H1 (cell line): Measurements from ENCODE around the gene ZBTB20. TPM values are rescaled to one million over a fixed set of nuclear protein-coding genes. Genes with fewer than 3 reads are reported as not detected.

Experiments
- CTCF ChIA-PET: fragments of 300-600 bp; sonication (Branson Sonifier 250); formaldehyde crosslinking; loops from one replicate; lab custom pipeline; 2021; ENCODE audit not compliant: partially characterized antibody; lab: Charles Lee
- POLR2A ChIA-PET: fragments of 300-600 bp; sonication (Branson Sonifier 250); formaldehyde crosslinking; loops from one replicate; lab custom pipeline; 2021; ENCODE audit warnings: inconsistent platforms; ENCODE audit not compliant: partially characterized antibody; lab: Charles Lee
- DNase-seq, 2 experiments: peaks; one replicate each; pipeline versions ENCODE4 v3.0.0 to v3.0.0-alpha.2; 2010 to 2022; ENCODE audit warnings: low spot score in 2 of 2, low read depth in 1 of 2, mixed read lengths in 1 of 2
- FAIRE-seq: peaks from 2 replicates; lab custom pipeline; 2011; peaks lifted over from hg19 to GRCh38; lab: Jason Lieb, UNC
- H2AFZ ChIP-seq: 2 replicates; pipeline ENCODE4 v1.8.1; 2012; ENCODE audit warnings: low read length, inconsistent platforms
- H2AK5ac ChIP-seq: 2 replicates; pipeline ENCODE4 v1.6.1; 2013; ENCODE audit warnings: low read depth, low read length
- H2BK120ac ChIP-seq: replicated peaks from 2 replicates; pipeline ENCODE3; 2013; ENCODE audit warnings: low read depth, low read length, inconsistent platforms
- H2BK12ac ChIP-seq: 2 replicates; pipeline ENCODE4 v1.6.1; 2013; ENCODE audit warnings: low read depth, low read length
- H2BK15ac ChIP-seq: 2 replicates; pipeline ENCODE4 v1.6.1; 2013; ENCODE audit warnings: low read length
- H2BK20ac ChIP-seq: 2 replicates; pipeline ENCODE4 v1.6.1; 2013; ENCODE audit warnings: low read length
- H2BK5ac ChIP-seq: 2 replicates; pipeline ENCODE4 v1.6.1; 2013; ENCODE audit warnings: low read depth, low read length
- H3K14ac ChIP-seq: 2 replicates; pipeline ENCODE4 v1.6.1; 2013; ENCODE audit warnings: inconsistent platforms; ENCODE audit not compliant: insufficient read length
- H3K18ac ChIP-seq: 2 replicates; pipeline ENCODE4 v1.6.1; 2013; ENCODE audit warnings: low read length; ENCODE audit errors: extremely low read depth
- H3K23ac ChIP-seq: 2 replicates; pipeline ENCODE4 v1.6.1; 2013; ENCODE audit warnings: inconsistent platforms; ENCODE audit not compliant: insufficient read length
- H3K23me2 ChIP-seq: 2 replicates; pipeline ENCODE4 v1.6.1; 2013; ENCODE audit warnings: low read depth, low read length
- H3K27ac ChIP-seq: 2 replicates; pipeline ENCODE4 v1.6.1; 2011; ENCODE audit warnings: low read depth, low read length, inconsistent platforms
- H3K27me3 ChIP-seq, 4 experiments: replicated peaks in 1 of 4; 1 replicate in 1 of 4; 2 replicates in 3 of 4; pipeline versions ENCODE4 v1.6.1 to v1.8.1; 2011 to 2013; ENCODE audit warnings: low read length in 3 of 4, mild to moderate bottlenecking in 3 of 4, inconsistent platforms in 2 of 4, mixed read lengths in 2 of 4, moderate library complexity in 1 of 4; ENCODE audit not compliant: control insufficient read depth in 3 of 4, insufficient read depth in 3 of 4; ENCODE audit errors: extremely low read depth in 1 of 4
- H3K36me3 ChIP-seq, 4 experiments: 2 replicates each; pipeline versions ENCODE4 v1.6.1 to v1.8.1; 2011 to 2013; ENCODE audit warnings: mild to moderate bottlenecking in 4 of 4, low read length in 3 of 4, moderate library complexity in 2 of 4, control low read depth in 1 of 4, inconsistent platforms in 1 of 4; ENCODE audit not compliant: insufficient read depth in 4 of 4, control insufficient read depth in 2 of 4
- H3K4ac ChIP-seq: replicated peaks from 2 replicates; pipeline ENCODE3; 2013; ENCODE audit warnings: low read length, low read depth, mixed read lengths, inconsistent platforms; ENCODE audit not compliant: insufficient read length
- H3K4me1 ChIP-seq, 4 experiments: replicated peaks in 1 of 4; 1 replicate in 1 of 4; 2 replicates in 3 of 4; pipeline versions ENCODE4 v1.6.1 to v1.8.1; 2011 to 2013; ENCODE audit warnings: low read length in 3 of 4, inconsistent platforms in 2 of 4, mixed read lengths in 1 of 4; ENCODE audit not compliant: insufficient read depth in 4 of 4, control insufficient read depth in 3 of 4
- H3K4me2 ChIP-seq, 2 experiments: 2 replicates each; pipeline versions ENCODE4 v1.6.1 to v1.8.1; 2011 to 2013; ENCODE audit warnings: low read depth in 2 of 2, low read length in 2 of 2, control low read depth in 1 of 2, inconsistent platforms in 1 of 2, mild to moderate bottlenecking in 1 of 2; ENCODE audit not compliant: insufficient read depth in 1 of 2
- H3K4me3 ChIP-seq, 4 experiments: fragments of 200-600, 300-600 bp in 1 of 4; sonication (generic), shearing (Covaris generic), sonication (Bioruptor Twin) in 1 of 4; 2 replicates each; pipeline versions ENCODE4 v1.5.1 to v1.8.1; 2011 to 2016; ENCODE audit warnings: low read length in 4 of 4, low read depth in 3 of 4, control low read depth in 2 of 4, inconsistent platforms in 2 of 4, mild to moderate bottlenecking in 2 of 4, mixed read lengths in 1 of 4, moderate library complexity in 1 of 4; ENCODE audit not compliant: insufficient read depth in 2 of 4; ENCODE audit errors: extremely low read depth in 1 of 4
- H3K56ac ChIP-seq: replicated peaks from 2 replicates; pipeline ENCODE3; 2013; ENCODE audit warnings: low read depth, mild to moderate bottlenecking, mixed read lengths, low read length, inconsistent platforms; ENCODE audit not compliant: insufficient read length
- H3K79me1 ChIP-seq: 2 replicates; pipeline ENCODE4 v1.6.1; 2013; ENCODE audit warnings: low read depth, low read length, control low read depth
- H3K79me2 ChIP-seq, 2 experiments: 2 replicates each; pipeline versions ENCODE4 v1.6.1 to v1.8.1; 2012 to 2013; ENCODE audit warnings: low read length in 2 of 2, mild to moderate bottlenecking in 2 of 2, inconsistent platforms in 1 of 2; ENCODE audit not compliant: insufficient read depth in 2 of 2, control insufficient read depth in 1 of 2
- H3K9ac ChIP-seq, 4 experiments: replicated peaks in 1 of 4; 1 replicate in 1 of 4; 2 replicates in 3 of 4; pipeline versions ENCODE4 v1.6.1 to v1.8.1; 2011 to 2013; ENCODE audit warnings: low read depth in 3 of 4, low read length in 3 of 4, control low read depth in 2 of 4, mild to moderate bottlenecking in 2 of 4, moderate library complexity in 2 of 4, inconsistent platforms in 1 of 4; ENCODE audit errors: extremely low read depth in 1 of 4
- H3K9me3 ChIP-seq, 2 experiments: 2 replicates each; pipeline versions ENCODE4 v1.6.1 to v1.8.1; 2012 to 2013; ENCODE audit warnings: mild to moderate bottlenecking in 2 of 2, moderate library complexity in 2 of 2, control low read depth in 1 of 2, inconsistent platforms in 1 of 2, low read depth in 1 of 2, low read length in 1 of 2, mixed read lengths in 1 of 2; ENCODE audit not compliant: insufficient read depth in 2 of 2
- H4K20me1 ChIP-seq, 2 experiments: replicated peaks in 1 of 2; 2 replicates each; pipeline versions ENCODE3 to v1.8.1; 2011 to 2013; ENCODE audit warnings: inconsistent platforms in 2 of 2, low read length in 2 of 2, mild to moderate bottlenecking in 1 of 2; ENCODE audit not compliant: insufficient read depth in 2 of 2, control insufficient read depth in 1 of 2
- H4K5ac ChIP-seq: 2 replicates; pipeline ENCODE4 v1.6.1; 2013; ENCODE audit warnings: low read length, low read depth, mixed read lengths, inconsistent platforms; ENCODE audit not compliant: insufficient read length
- H4K8ac ChIP-seq: 2 replicates; pipeline ENCODE4 v1.8.0; 2013; ENCODE audit warnings: mild to moderate bottlenecking, moderate library complexity, low read length, inconsistent platforms; ENCODE audit not compliant: insufficient read depth; ENCODE audit errors: extremely low read depth
- H4K91ac ChIP-seq: replicated peaks from 2 replicates; pipeline ENCODE3; 2013; ENCODE audit warnings: low read length, mixed read lengths, inconsistent platforms; ENCODE audit not compliant: insufficient read length
- CHD1 ChIP-seq: IDR thresholded peaks from 2 replicates; pipeline ENCODE4 v1.6.1; 2012; ENCODE audit warnings: low read depth, low read length, improper control_type of control experiment
- EP300 ChIP-seq, 2 experiments: IDR thresholded peaks; 1 replicate in 1 of 2; 2 replicates in 1 of 2; pipeline ENCODE4 v1.6.1; 2011 to 2012; ENCODE audit warnings: low read depth in 2 of 2, low read length in 2 of 2, mild to moderate bottlenecking in 2 of 2, borderline replicate concordance in 1 of 2, inconsistent platforms in 1 of 2, moderate library complexity in 1 of 2
- GTF2F1 ChIP-seq: IDR thresholded peaks from 2 replicates; pipeline ENCODE4 v1.6.1; 2012; ENCODE audit warnings: low read depth, low read length, improper control_type of control experiment, borderline replicate concordance
- KDM1A ChIP-seq: fragments of 200-600, 300-600 bp; sonication (generic); IDR thresholded peaks from 2 replicates; pipeline ENCODE4 v1.7.1; 2016; ENCODE audit warnings: mild to moderate bottlenecking, low read length, borderline replicate concordance
- WGBS, 2 experiments: shearing (Covaris generic) in 1 of 2; methylation state at CpG; one replicate each; pipeline versions ENCODE4 v1.1.6 to v1.1.7; 2013 to 2015; ENCODE audit warnings: low lambda C conversion rate in 2 of 2, mixed read lengths in 2 of 2, inconsistent platforms in 1 of 2, low coverage in 1 of 2, missing lambda C conversion rate in 1 of 2; ENCODE audit not compliant: insufficient replicate concordance in 2 of 2, insufficient coverage in 1 of 2, insufficient read length in 1 of 2; ENCODE audit errors: extremely low coverage in 1 of 2, missing lambda C conversion rate in 1 of 2; 5-methylcytosine and 5-hydroxymethylcytosine counted together
- polyA plus RNA-seq, 7 experiments: library from polyadenylated mRNA; depleted of rRNA in 3 of 7; stranded (reverse) in 5 of 7; unstranded in 2 of 7; fragments of >200 nt in 5 of 7; fragments of 200-250 nt in 2 of 7; gene quantifications; 1 replicate in 5 of 7; 2 replicates in 1 of 7; 4 replicates in 1 of 7; pipeline versions ENCODE4 v1.2.1 to v1.2.3, GENCODE V29; 2011 to 2013; ENCODE audit warnings: missing spikeins in 2 of 7, mixed read lengths in 2 of 7
- total RNA-seq: library from RNA; stranded (reverse); fragmentation: NEBNext Ultra II Directional; extraction: Animal tissue kit (Norgen Biotek cat#: 25700); gene quantifications from 2 replicates; pipeline ENCODE4 v1.2.1, GENCODE V29; 2021

Gene ZBTB20
- total and polyA plus RNA-seq, 2 of the 8 experiments (the other 6 are each of a cell fraction or from before 2014, with no cell fraction given), result 0.35 to 1.3 TPM

- H3K27me3 ChIP-seq, result no peaks in the 10 kb centered on the region
- no peaks in the 10 kb centered on the region; a peak in 1 of 4 replicates for H3K9me3 ChIP-seq
- no peak overlapping the region for H3K4ac ChIP-seq
- H4K20me1 ChIP-seq, result no peaks in the 10 kb centered on the region
- H3K56ac ChIP-seq, result no peak overlapping the region
- no peak overlapping the region for H3K23ac ChIP-seq
- no peak overlapping the region for H4K5ac ChIP-seq
- no peak overlapping the region for H3K18ac ChIP-seq
- no peak overlapping the region for H3K9ac ChIP-seq
- H3K4me1 ChIP-seq, result no peaks in the 10 kb centered on the region
- H3K4me3 ChIP-seq, result no peak overlapping the region
- no peak overlapping the region for H3K4me2 ChIP-seq
- CTCF ChIA-PET, result interaction anchor here (0.5 kb wide), 1 partner anchor 17 kb away, joined by 3 read pairs; no protein-coding TSS in a partner anchor
- no peak overlapping the region for H2AFZ ChIP-seq
- FAIRE-seq (no peak), DNase-seq (no peak)
- no peak overlapping the region for H2BK12ac ChIP-seq
- 95% methylated on average over 5 of the region's 5 CpGs; no CpG with 5 or more reads in 1 of the 2 experiments for WGBS, 2 experiments
- H2BK120ac ChIP-seq, result no peak overlapping the region
- H4K8ac ChIP-seq, result no peak overlapping the region
- no peak overlapping the region for H2BK5ac ChIP-seq
- H4K91ac ChIP-seq, result no peak overlapping the region
- no peak overlapping the region for H2BK15ac ChIP-seq
- H3K27ac ChIP-seq, result no peak overlapping the region
- H2BK20ac ChIP-seq, result no peak overlapping the region
- POLR2A ChIA-PET, result interaction anchor here (0.6 kb wide), 1 partner anchor 378 kb away, joined by 3 read pairs; no protein-coding TSS in a partner anchor
- H3K79me1 ChIP-seq, result no peaks in the 10 kb centered on the region
- no peaks in the 10 kb centered on the region for H3K79me2 ChIP-seq
- H3K36me3 ChIP-seq, result no peaks in the 10 kb centered on the region; a peak in 1 of 8 replicates
- H3K14ac ChIP-seq, result no peak overlapping the region
- no peaks in the 10 kb centered on the region for H3K23me2 ChIP-seq
- H2AK5ac ChIP-seq, result no peak overlapping the region
- no peak for TF ChIP-seq EP300 (IDR thresholded peaks at IDR 0.05; ENCODE audit: borderline replicate concordance in 1 of 2, low read depth in 2 of 2, low read length in 2 of 2)
- TF ChIP-seq CHD1, result no peak
- TF ChIP-seq KDM1A, result no peak
- no peak for TF ChIP-seq GTF2F1
These were observed 38.5 kb downstream of the ZBTB20 start for GRCh38 chr3:115108614-115109013.
